Astrocyte of the spinal cord (primary cell): ENCODE measurements around the gene RNF157.

Source experiments
- DNase-seq: peaks from one replicate; pipeline ENCODE4 v3.0.0; 2011; ENCODE audit warnings: low read depth, low spot score
- H3K4me3 ChIP-seq: 2 replicates; pipeline ENCODE4 v1.5.1; 2011; ENCODE audit warnings: low read depth, mild to moderate bottlenecking, low read length, moderate library complexity
- CTCF ChIP-seq: IDR thresholded peaks from 2 replicates; pipeline ENCODE4 v1.5.1; 2012; ENCODE audit warnings: low read depth, mild to moderate bottlenecking, low read length, inconsistent platforms
- in situ Hi-C: cut with HindIII; loops from 2 replicates; pipeline ENCODE4 v1.10.0; 2017; ENCODE audit warnings: low sequenced_read_pairs

The RNF157 gene

GRCh38 chr17:76132574-76133338 lies 107.5 kb downstream of the RNF157 start:
- no peak overlapping the region for H3K4me3 ChIP-seq
- in situ Hi-C loops = no loop called here
- no peak for TF ChIP-seq CTCF
- DNase-seq = no peak

- DNase-seq = no peak
- in situ Hi-C loops = no loop called here
- no peak overlapping the region for H3K4me3 ChIP-seq
- TF ChIP-seq CTCF = no peak
Observed at GRCh38 chr17:76131692-76132573, 108.4 kb downstream of the RNF157 start.

- in situ Hi-C loops = no loop called here
- TF ChIP-seq CTCF = no peak
- DNase-seq = no peak
- H3K4me3 ChIP-seq = no peak overlapping the region
Observed at GRCh38 chr17:76131051-76131691, 109.1 kb downstream of the RNF157 start.

GRCh38 chr17:76130473-76130872 lies 109.8 kb downstream of the RNF157 start:
- in situ Hi-C loops = no loop called here
- no peak overlapping the region for H3K4me3 ChIP-seq
- TF ChIP-seq CTCF = no peak
- DNase-seq = no peak

- no peak for TF ChIP-seq CTCF
- DNase-seq = no peak
- H3K4me3 ChIP-seq = no peak overlapping the region
- in situ Hi-C loops = no loop called here
Observed at GRCh38 chr17:76125922-76126321, 114.4 kb downstream of the RNF157 start.

GRCh38 chr17:76125391-76125675 lies 115.0 kb downstream of the RNF157 start:
- TF ChIP-seq CTCF = no peak
- in situ Hi-C loops = no loop called here
- DNase-seq = no peak
- H3K4me3 ChIP-seq = no peak overlapping the region
